ENCODE measurements around the gene INTS3.
A peak's percentile ranks its signal among the peaks of the same experiment; 100 is the strongest.

INTS3 gene

GRCh38 chr1:153790313-153790965, 62.6 kb downstream of the INTS3 start:
- Mint-ChIP-seq H3K27me3 (peaks cover 4% of the 10 kb centered on the region), H3K4me3 (peak overlapping the region; percentile 57), H3K36me3 (ENCODE audit: low read depth) (no peaks in the 10 kb centered on the region), H3K27ac (peak overlapping the region; percentile 88), H3K4me1 (ENCODE audit: low read depth) (peaks cover 34% of the 10 kb centered on the region), H3K9me3 (no peaks in the 10 kb centered on the region)

- no peaks in the 10 kb centered on the region for H3K9me3 Mint-ChIP-seq
- peaks cover 34% of the 10 kb centered on the region for H3K4me1 Mint-ChIP-seq (ENCODE audit: low read depth)
- peak overlapping the region; percentile 88 for H3K27ac Mint-ChIP-seq
- peaks cover 4% of the 10 kb centered on the region for H3K27me3 Mint-ChIP-seq
- H3K4me3 Mint-ChIP-seq: peak overlapping the region; percentile 53
- no peaks in the 10 kb centered on the region for H3K36me3 Mint-ChIP-seq (ENCODE audit: low read depth)
Observed at GRCh38 chr1:153790966-153791647, 63.3 kb downstream of the INTS3 start.

- peaks cover 4% of the 10 kb centered on the region for H3K27me3 Mint-ChIP-seq
- no peaks in the 10 kb centered on the region for H3K9me3 Mint-ChIP-seq
- H3K4me1 Mint-ChIP-seq (ENCODE audit: low read depth): peaks cover 38% of the 10 kb centered on the region
- peak overlapping the region; percentile 88 for H3K27ac Mint-ChIP-seq
- H3K36me3 Mint-ChIP-seq (ENCODE audit: low read depth): no peaks in the 10 kb centered on the region
- peak overlapping the region; percentile 53 for H3K4me3 Mint-ChIP-seq
Observed at GRCh38 chr1:153791648-153792253, 63.9 kb downstream of the INTS3 start.

GRCh38 chr1:153792631-153793041, 64.8 kb downstream of the INTS3 start:
- Mint-ChIP-seq H3K4me3 (no peak overlapping the region), H3K36me3 (ENCODE audit: low read depth) (no peaks in the 10 kb centered on the region), H3K4me1 (ENCODE audit: low read depth) (peaks cover 44% of the 10 kb centered on the region), H3K27me3 (peaks cover 4% of the 10 kb centered on the region), H3K27ac (no peak overlapping the region), H3K9me3 (no peaks in the 10 kb centered on the region)

GRCh38 chr1:153793261-153793972, 65.6 kb downstream of the INTS3 start:
- H3K4me1 Mint-ChIP-seq (ENCODE audit: low read depth): peaks cover 44% of the 10 kb centered on the region
- peaks cover 4% of the 10 kb centered on the region for H3K27me3 Mint-ChIP-seq
- H3K27ac Mint-ChIP-seq: no peak overlapping the region
- no peak overlapping the region for H3K4me3 Mint-ChIP-seq
- H3K9me3 Mint-ChIP-seq: no peaks in the 10 kb centered on the region
- no peaks in the 10 kb centered on the region for H3K36me3 Mint-ChIP-seq (ENCODE audit: low read depth)

- Mint-ChIP-seq H3K27me3 (no peaks in the 10 kb centered on the region), H3K27ac (no peak overlapping the region), H3K36me3 (ENCODE audit: low read depth) (no peaks in the 10 kb centered on the region), H3K4me1 (ENCODE audit: low read depth) (peaks cover 39% of the 10 kb centered on the region), H3K4me3 (no peak overlapping the region), H3K9me3 (no peaks in the 10 kb centered on the region)
Observed at GRCh38 chr1:153793973-153794615, 66.2 kb downstream of the INTS3 start.

- H3K9me3 Mint-ChIP-seq: no peaks in the 10 kb centered on the region
- no peak overlapping the region for H3K27ac Mint-ChIP-seq
- no peaks in the 10 kb centered on the region for H3K27me3 Mint-ChIP-seq
- peaks cover 34% of the 10 kb centered on the region for H3K4me1 Mint-ChIP-seq (ENCODE audit: low read depth)
- H3K36me3 Mint-ChIP-seq (ENCODE audit: low read depth): no peaks in the 10 kb centered on the region
- no peak overlapping the region for H3K4me3 Mint-ChIP-seq
Observed at GRCh38 chr1:153794624-153795329, 66.9 kb downstream of the INTS3 start.

- no peaks in the 10 kb centered on the region for H3K9me3 Mint-ChIP-seq
- H3K36me3 Mint-ChIP-seq (ENCODE audit: low read depth): no peaks in the 10 kb centered on the region
- H3K27me3 Mint-ChIP-seq: no peaks in the 10 kb centered on the region
- H3K27ac Mint-ChIP-seq: no peak overlapping the region
- no peak overlapping the region for H3K4me3 Mint-ChIP-seq
- peaks cover 28% of the 10 kb centered on the region for H3K4me1 Mint-ChIP-seq (ENCODE audit: low read depth)
Observed at GRCh38 chr1:153795330-153795837, 67.5 kb downstream of the INTS3 start.

GRCh38 chr1:153795934-153796785, 68.3 kb downstream of the INTS3 start:
- Mint-ChIP-seq H3K4me3 (no peak overlapping the region), H3K36me3 (ENCODE audit: low read depth) (no peaks in the 10 kb centered on the region), H3K27ac (no peak overlapping the region), H3K27me3 (no peaks in the 10 kb centered on the region), H3K4me1 (ENCODE audit: low read depth) (peaks cover 20% of the 10 kb centered on the region), H3K9me3 (no peaks in the 10 kb centered on the region)

- Mint-ChIP-seq H3K27ac (no peak overlapping the region), H3K27me3 (no peaks in the 10 kb centered on the region), H3K4me1 (ENCODE audit: low read depth) (peaks cover 12% of the 10 kb centered on the region), H3K9me3 (no peaks in the 10 kb centered on the region), H3K4me3 (no peak overlapping the region), H3K36me3 (ENCODE audit: low read depth) (no peaks in the 10 kb centered on the region)
Observed at GRCh38 chr1:153796786-153797659, 69.2 kb downstream of the INTS3 start.

- H3K36me3 Mint-ChIP-seq (ENCODE audit: low read depth): peaks cover 2% of the 10 kb centered on the region
- H3K9me3 Mint-ChIP-seq: no peaks in the 10 kb centered on the region
- H3K27ac Mint-ChIP-seq: no peak overlapping the region
- peaks cover 10% of the 10 kb centered on the region for H3K4me1 Mint-ChIP-seq (ENCODE audit: low read depth)
- no peaks in the 10 kb centered on the region for H3K27me3 Mint-ChIP-seq
- no peak overlapping the region for H3K4me3 Mint-ChIP-seq
Observed at GRCh38 chr1:153798468-153798780, 70.6 kb downstream of the INTS3 start.

GRCh38 chr1:153799016-153799415, 71.2 kb downstream of the INTS3 start:
- Mint-ChIP-seq H3K27me3 (no peaks in the 10 kb centered on the region), H3K27ac (no peak overlapping the region), H3K36me3 (ENCODE audit: low read depth) (peaks cover 8% of the 10 kb centered on the region), H3K4me1 (ENCODE audit: low read depth) (peaks cover 16% of the 10 kb centered on the region), H3K4me3 (no peak overlapping the region), H3K9me3 (no peaks in the 10 kb centered on the region)
